ENCODE results near the gene MFSD8.

GRCh38 chr4:128006592-128006991 lies 41.6 kb upstream of the MFSD8 start:
- no peak for TF ChIP-seq CTCF (IDR thresholded peaks at IDR 0.05)
- TF ChIP-seq EP300 (IDR thresholded peaks at IDR 0.05), result no peak

Measured in sigmoid colon (tissue), 4 donors.